Measurements from ENCODE around the gene TIFAB. TPM values are rescaled to one million over a fixed set of nuclear protein-coding genes. Genes with fewer than 3 reads are reported as not detected.

Gene TIFAB
- total and polyA plus RNA-seq, 7 experiments from 2014 or later: 0.05 to 1.1 (median 0.08) TPM; not detected in 4

DNA sequence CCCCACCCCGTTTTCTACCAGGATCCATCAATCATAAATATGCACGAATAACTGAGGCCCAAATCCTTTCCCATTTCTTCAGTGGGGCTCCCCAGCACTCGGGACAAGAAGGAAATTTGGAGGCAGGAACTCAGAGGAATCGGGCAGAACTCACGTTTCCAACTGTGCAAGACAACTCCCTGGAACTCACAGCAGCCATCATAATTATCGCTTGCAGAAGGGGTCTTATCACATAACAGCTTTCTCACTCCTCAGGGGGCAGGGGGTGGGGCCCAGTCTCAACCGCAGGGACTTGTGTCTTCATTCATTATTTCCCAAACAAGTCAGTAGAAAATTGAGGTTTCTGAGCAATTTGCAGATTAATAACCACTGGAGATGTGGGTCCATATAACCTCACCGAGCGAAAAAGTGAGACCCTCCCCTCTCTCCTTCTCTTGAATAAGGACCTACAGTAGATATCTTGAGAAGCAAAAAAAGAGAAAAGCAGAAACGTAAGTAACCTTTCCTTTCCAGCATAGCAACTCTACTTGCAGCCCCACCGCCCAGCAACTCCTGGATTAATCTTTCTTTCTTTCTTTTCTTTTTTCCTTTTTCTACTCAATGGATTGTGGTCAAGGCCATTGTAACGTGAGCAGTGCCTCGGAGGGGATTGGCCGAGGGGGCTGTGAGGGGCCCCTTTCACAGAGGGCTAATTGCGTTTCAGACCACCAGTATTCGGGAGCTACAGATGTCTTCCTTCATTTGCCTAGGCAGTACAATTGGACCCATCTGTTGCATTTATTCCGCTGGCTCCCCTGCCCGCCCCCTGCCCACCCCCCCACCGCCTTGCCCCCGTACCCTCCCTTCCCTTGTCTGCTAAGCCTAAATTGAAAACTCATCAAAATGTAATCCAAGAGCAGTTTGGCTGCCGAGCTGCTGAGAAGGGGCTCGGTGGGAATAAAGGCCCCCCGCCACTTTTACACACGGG is 24.7 kb upstream of the TIFAB start:
- H3K9me3 ChIP-seq (ENCODE audit: control insufficient read depth in 2 of 3, low read length in 3 of 3): no peaks in the 10 kb centered on the region
- CTCF ChIA-PET: no interaction called here
- Mint-ChIP-seq H3K4me1 (no peaks in the 10 kb centered on the region), H3K27me3 (peaks cover 4 to 23% (median 15%) of the 10 kb centered on the region in 5 donors), H3K36me3 (no peaks in the 10 kb centered on the region), H3K27ac (no peak overlapping the region), H3K4me3 (no peak overlapping the region), H3K9me3 (peaks cover 0 to 2% (median 0%) of the 10 kb centered on the region in 11 donors)
- H3K36me3 ChIP-seq (ENCODE audit: control insufficient read depth in 2 of 3, insufficient read depth in 3 of 3, low read length in 3 of 3): no peaks in the 10 kb centered on the region
- H3K4me3 ChIP-seq (ENCODE audit: low read length): no peak overlapping the region
- POLR2A ChIA-PET: no interaction called here
- H3K27ac ChIP-seq (ENCODE audit: low read depth, low read length): no peak overlapping the region
- no peak for ATAC-seq
- intact Hi-C loops (cut with micrococcal nuclease): no loop called here
- no peaks in the 10 kb centered on the region for H3K4me1 ChIP-seq (ENCODE audit: control insufficient read depth in 2 of 2, insufficient read depth in 2 of 2, low read length in 2 of 2)
- H3K27me3 ChIP-seq (ENCODE audit: control insufficient read depth in 2 of 2, insufficient read depth in 2 of 2, low read length in 2 of 2): peaks cover 0 to 3% of the 10 kb centered on the region in 2 donors
- no peak for DNase-seq

DNA sequence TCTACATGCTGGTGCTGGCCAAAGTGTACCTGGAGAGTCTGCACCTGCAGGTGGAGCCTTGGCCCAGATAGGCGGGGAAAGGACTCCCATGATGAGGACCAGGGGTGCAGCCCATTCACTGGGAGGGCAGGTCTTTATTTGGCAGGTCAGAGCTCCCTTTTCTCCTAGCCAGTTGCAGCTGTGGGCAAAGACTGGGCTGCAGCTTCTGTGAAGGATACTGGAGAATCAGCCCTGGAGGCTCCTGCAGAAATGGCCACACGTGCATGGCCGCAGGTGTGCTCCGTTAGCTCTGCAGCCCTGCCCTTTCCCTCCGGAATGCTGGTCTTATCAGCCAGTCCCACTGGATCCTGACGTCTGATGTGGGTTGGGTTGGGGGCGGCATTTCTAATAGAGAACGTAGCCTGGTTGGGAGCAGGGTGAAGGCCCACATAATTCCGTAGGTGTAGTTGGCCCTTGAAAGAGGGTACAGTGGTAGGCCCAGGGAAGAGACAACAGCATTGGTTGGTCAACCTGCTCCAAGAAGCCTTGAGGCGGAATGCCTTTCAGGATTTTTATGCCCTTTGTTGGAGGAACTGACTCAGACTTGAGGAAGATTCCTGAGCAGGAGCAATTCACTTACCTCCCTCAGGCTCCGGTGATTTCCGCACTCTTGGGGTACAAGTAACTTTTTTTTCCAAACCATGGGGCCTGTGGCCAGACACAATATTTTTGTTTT is 22.0 kb upstream of the TIFAB start:
- ATAC-seq (no peak), DNase-seq (no peak)
- Mint-ChIP-seq H3K36me3 (no peaks in the 10 kb centered on the region), H3K4me3 (no peak overlapping the region), H3K27me3 (peaks cover 5 to 35% (median 18%) of the 10 kb centered on the region in 5 donors), H3K27ac (no peak overlapping the region), H3K9me3 (peaks cover 0 to 2% (median 0%) of the 10 kb centered on the region in 11 donors), H3K4me1 (no peaks in the 10 kb centered on the region)
- ChIA-PET POLR2A (no interaction called here), CTCF (interaction anchor here (1.1 kb wide), 1 partner anchor 11 kb away, joined by 4 read pairs; no protein-coding TSS in a partner anchor)
- Histone ChIP-seq H3K27ac (ENCODE audit: low read depth, low read length) (no peak overlapping the region), H3K9me3 (ENCODE audit: control insufficient read depth in 2 of 3, low read length in 3 of 3) (no peaks in the 10 kb centered on the region), H3K4me3 (ENCODE audit: low read length) (no peak overlapping the region), H3K36me3 (ENCODE audit: control insufficient read depth in 2 of 3, insufficient read depth in 3 of 3, low read length in 3 of 3) (no peaks in the 10 kb centered on the region), H3K4me1 (ENCODE audit: control insufficient read depth in 2 of 2, insufficient read depth in 2 of 2, low read length in 2 of 2) (no peaks in the 10 kb centered on the region), H3K27me3 (ENCODE audit: control insufficient read depth in 2 of 2, insufficient read depth in 2 of 2, low read length in 2 of 2) (peaks cover 0 to 3% of the 10 kb centered on the region in 2 donors)
- intact Hi-C loops (cut with micrococcal nuclease): no loop called here

DNA sequence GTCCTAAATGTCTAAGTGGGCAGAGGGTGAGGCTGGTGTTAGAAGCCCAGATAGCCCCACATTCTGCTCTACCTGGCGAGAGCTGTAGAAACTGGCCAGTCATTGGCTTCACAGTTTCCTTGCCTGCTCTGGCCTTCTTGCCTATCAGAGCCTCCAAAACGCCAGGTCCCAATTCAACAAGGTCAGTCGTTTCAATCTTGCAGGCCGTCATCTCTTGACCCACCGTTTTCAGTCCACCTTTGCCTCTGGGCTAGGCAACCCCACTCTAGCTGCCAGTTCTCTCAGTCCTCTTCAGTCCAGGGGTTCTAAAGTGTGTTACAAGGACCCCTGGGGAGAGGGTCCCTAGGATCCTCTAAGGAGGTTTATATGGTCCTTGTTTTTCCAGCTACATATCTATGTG is 20.0 kb upstream of the TIFAB start:
- CTCF ChIA-PET: interaction anchor here (1.5 kb wide), 1 partner anchor 10 kb away, joined by 5 read pairs; no protein-coding TSS in a partner anchor
- no peaks in the 10 kb centered on the region for H3K36me3 ChIP-seq (ENCODE audit: control insufficient read depth in 2 of 3, insufficient read depth in 3 of 3, low read length in 3 of 3)
- no peaks in the 10 kb centered on the region for H3K4me1 Mint-ChIP-seq
- peaks cover 0 to 3% of the 10 kb centered on the region in 2 donors for H3K27me3 ChIP-seq (ENCODE audit: control insufficient read depth in 2 of 2, insufficient read depth in 2 of 2, low read length in 2 of 2)
- no peak overlapping the region for H3K4me3 ChIP-seq (ENCODE audit: low read length)
- H3K4me3 Mint-ChIP-seq: no peak overlapping the region
- H3K9me3 Mint-ChIP-seq: peaks cover 0 to 2% (median 0%) of the 10 kb centered on the region in 11 donors
- no peaks in the 10 kb centered on the region for H3K36me3 Mint-ChIP-seq
- H3K9me3 ChIP-seq (ENCODE audit: control insufficient read depth in 2 of 3, low read length in 3 of 3): no peaks in the 10 kb centered on the region
- DNase-seq (no peak), ATAC-seq (no peak)
- no peak overlapping the region for H3K27ac Mint-ChIP-seq
- H3K27me3 Mint-ChIP-seq: peaks cover 12 to 48% (median 28%) of the 10 kb centered on the region in 5 donors
- no peaks in the 10 kb centered on the region for H3K4me1 ChIP-seq (ENCODE audit: control insufficient read depth in 2 of 2, insufficient read depth in 2 of 2, low read length in 2 of 2)
- intact Hi-C loops (cut with micrococcal nuclease): no loop called here
- H3K27ac ChIP-seq (ENCODE audit: low read depth, low read length): no peak overlapping the region
- POLR2A ChIA-PET: no interaction called here

DNA sequence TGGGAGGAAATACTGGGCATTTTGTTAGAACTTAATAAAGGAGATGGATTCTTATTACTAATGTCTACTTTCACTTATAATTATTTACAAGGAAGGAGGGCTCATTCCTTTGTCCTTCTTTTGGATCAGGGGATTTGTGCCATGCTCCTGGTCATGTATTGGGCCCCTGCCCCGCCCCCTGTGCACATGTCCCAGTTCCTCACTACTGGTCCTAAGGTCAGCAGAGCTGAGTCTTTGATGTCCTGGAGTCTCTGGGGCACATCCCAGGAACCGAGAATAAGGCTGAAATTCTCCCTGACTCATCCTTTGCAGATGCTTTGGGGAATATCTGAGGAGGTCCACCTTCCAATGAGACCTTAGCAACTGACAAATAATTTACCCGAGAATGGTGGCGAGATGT is 19.6 kb upstream of the TIFAB start:
- Histone ChIP-seq H3K27me3 (ENCODE audit: control insufficient read depth in 2 of 2, insufficient read depth in 2 of 2, low read length in 2 of 2) (peaks cover 0 to 3% of the 10 kb centered on the region in 2 donors), H3K36me3 (ENCODE audit: control insufficient read depth in 2 of 3, insufficient read depth in 3 of 3, low read length in 3 of 3) (no peaks in the 10 kb centered on the region), H3K27ac (ENCODE audit: low read depth, low read length) (no peak overlapping the region), H3K4me1 (ENCODE audit: control insufficient read depth in 2 of 2, insufficient read depth in 2 of 2, low read length in 2 of 2) (no peaks in the 10 kb centered on the region), H3K9me3 (ENCODE audit: control insufficient read depth in 2 of 3, low read length in 3 of 3) (no peaks in the 10 kb centered on the region), H3K4me3 (ENCODE audit: low read length) (no peak overlapping the region)
- DNase-seq (no peak), ATAC-seq (no peak)
- Mint-ChIP-seq H3K4me1 (no peaks in the 10 kb centered on the region), H3K27ac (no peak overlapping the region), H3K36me3 (no peaks in the 10 kb centered on the region), H3K4me3 (no peak overlapping the region), H3K27me3 (peaks cover 12 to 52% (median 28%) of the 10 kb centered on the region in 5 donors), H3K9me3 (peaks cover 0 to 2% (median 0%) of the 10 kb centered on the region in 11 donors)
- POLR2A ChIA-PET: no interaction called here
- intact Hi-C loops (cut with micrococcal nuclease): no loop called here
- CTCF ChIA-PET: interaction anchor here (1.5 kb wide), 1 partner anchor 9 kb away, joined by 5 read pairs; no protein-coding TSS in a partner anchor

DNA sequence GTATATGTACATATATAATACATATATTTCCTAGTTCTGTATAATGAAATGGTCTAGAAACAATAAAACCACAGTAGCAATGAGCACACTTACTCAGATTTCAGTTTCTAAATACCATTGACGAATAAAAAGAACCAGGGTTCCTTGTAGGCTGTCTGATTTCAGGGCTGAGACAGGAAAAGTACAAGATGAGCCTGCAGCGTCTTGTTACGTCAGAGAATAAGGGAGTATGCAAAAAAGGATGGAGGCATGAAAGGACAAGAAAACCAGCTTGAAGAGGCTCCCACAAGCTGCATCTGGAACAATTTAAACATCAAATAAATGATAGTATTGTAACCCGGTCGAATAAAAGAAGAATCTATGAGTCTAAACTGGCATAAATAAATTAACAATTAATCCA is 17.8 kb upstream of the TIFAB start:
- Histone ChIP-seq H3K9me3 (ENCODE audit: control insufficient read depth in 2 of 3, low read length in 3 of 3) (no peaks in the 10 kb centered on the region), H3K27me3 (ENCODE audit: control insufficient read depth in 2 of 2, insufficient read depth in 2 of 2, low read length in 2 of 2) (no peaks in the 10 kb centered on the region), H3K27ac (ENCODE audit: low read depth, low read length) (no peak overlapping the region), H3K4me3 (ENCODE audit: low read length) (no peak overlapping the region), H3K36me3 (ENCODE audit: control insufficient read depth in 2 of 3, insufficient read depth in 3 of 3, low read length in 3 of 3) (no peaks in the 10 kb centered on the region), H3K4me1 (ENCODE audit: control insufficient read depth in 2 of 2, insufficient read depth in 2 of 2, low read length in 2 of 2) (peaks cover 0 to 5% of the 10 kb centered on the region in 2 donors)
- DNase-seq (no peak), ATAC-seq (no peak)
- Mint-ChIP-seq H3K9me3 (no peaks in the 10 kb centered on the region), H3K27me3 (peaks cover 23 to 56% (median 35%) of the 10 kb centered on the region in 5 donors), H3K4me1 (peaks cover 4 to 11% (median 6%) of the 10 kb centered on the region in 7 donors), H3K36me3 (no peaks in the 10 kb centered on the region), H3K27ac (no peak overlapping the region), H3K4me3 (no peak overlapping the region)
- intact Hi-C loops (cut with micrococcal nuclease): loop anchor here in 1 of 2 donors (5.0 kb wide), 1 partner anchor 612 kb away; no protein-coding TSS in a partner anchor
- CTCF ChIA-PET: interaction anchor here (1.2 kb wide), 1 partner anchor 9 kb away, joined by 4 read pairs; no protein-coding TSS in a partner anchor
- POLR2A ChIA-PET: no interaction called here

DNA sequence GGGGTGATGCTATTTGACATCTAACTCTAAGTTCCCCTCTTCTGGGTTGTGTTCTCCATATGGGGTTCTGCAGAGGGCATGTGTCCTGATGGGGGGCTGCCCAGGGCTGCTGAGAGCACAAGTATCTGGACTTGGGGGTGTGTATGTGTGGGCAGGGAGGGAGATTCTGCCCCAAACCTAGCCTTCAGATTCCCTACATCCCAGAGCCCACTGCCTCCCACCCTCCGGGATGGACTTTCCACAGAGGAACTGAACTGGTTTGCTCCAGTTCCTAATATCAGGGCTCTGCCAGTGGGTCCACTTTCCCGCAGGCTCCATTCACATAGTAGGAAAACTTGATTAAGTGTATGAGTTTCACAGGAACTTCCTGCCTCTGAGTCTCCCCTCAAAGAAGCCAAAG is 16.4 kb upstream of the TIFAB start:
- Mint-ChIP-seq H3K36me3 (no peaks in the 10 kb centered on the region), H3K27me3 (peaks cover 23 to 60% (median 37%) of the 10 kb centered on the region in 5 donors)
- DNase-seq: no peak

More for the DNA sequence above, 16.4 kb upstream of the TIFAB start:
- Mint-ChIP-seq H3K27ac (no peak overlapping the region), H3K4me1 (peaks cover 4 to 11% (median 6%) of the 10 kb centered on the region in 7 donors), H3K9me3 (no peaks in the 10 kb centered on the region), H3K4me3 (no peak overlapping the region)
- no peak for ATAC-seq
- Histone ChIP-seq H3K9me3 (ENCODE audit: control insufficient read depth in 2 of 3, low read length in 3 of 3) (no peaks in the 10 kb centered on the region), H3K4me3 (ENCODE audit: low read length) (no peak overlapping the region), H3K4me1 (ENCODE audit: control insufficient read depth in 2 of 2, insufficient read depth in 2 of 2, low read length in 2 of 2) (peaks cover 0 to 5% of the 10 kb centered on the region in 2 donors), H3K36me3 (ENCODE audit: control insufficient read depth in 2 of 3, insufficient read depth in 3 of 3, low read length in 3 of 3) (no peaks in the 10 kb centered on the region), H3K27me3 (ENCODE audit: control insufficient read depth in 2 of 2, insufficient read depth in 2 of 2, low read length in 2 of 2) (no peaks in the 10 kb centered on the region), H3K27ac (ENCODE audit: low read depth, low read length) (no peak overlapping the region)
- POLR2A ChIA-PET: no interaction called here
- CTCF ChIA-PET: no interaction called here
- intact Hi-C loops (cut with micrococcal nuclease): loop anchor here in 1 of 2 donors (5.0 kb wide), 1 partner anchor 614 kb away; no protein-coding TSS in a partner anchor

All from naive thymus-derived CD4-positive, alpha-beta T cell (primary cell).